Purkinje cell (primary cell): ENCODE results near the gene OR4D1. TPM values are rescaled to one million over a fixed set of nuclear protein-coding genes. Genes with fewer than 3 reads are reported as not detected.

Experiments
- polyA plus RNA-seq: library from polyadenylated mRNA; unstranded; fragments of >200 nt; fragmentation: Nextera tagmentation; gene quantifications from 2 replicates; pipeline ENCODE4 v1.2.1, GENCODE V29; 2014

Gene OR4D1
- 0.48 TPM in 1 of 2 replicates, not detected in the other for polyA plus RNA-seq

DNA sequence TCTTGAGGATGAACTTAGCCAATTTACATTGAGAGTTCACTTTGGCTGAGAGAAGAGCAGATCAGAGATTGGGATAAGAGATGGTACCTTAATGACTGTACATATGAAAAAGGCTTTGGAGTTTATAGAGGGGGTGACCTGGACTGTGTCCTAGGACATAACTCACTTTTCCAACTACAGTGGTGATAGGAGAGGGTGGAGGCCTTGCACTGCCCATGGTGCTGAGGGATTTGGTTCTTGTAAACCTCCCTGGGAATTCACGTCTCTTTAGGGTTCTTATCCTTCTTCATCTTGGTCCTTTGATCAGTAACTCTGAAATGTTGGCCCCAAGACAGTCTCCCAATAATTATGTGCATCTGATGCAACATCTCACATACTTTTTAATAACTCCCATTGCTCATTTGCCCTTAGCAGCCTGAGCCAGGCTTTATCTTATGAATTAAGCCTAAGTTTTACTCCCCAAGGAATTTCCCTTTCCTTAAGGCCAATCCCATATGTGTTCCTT lies at the start of gene OR4D1:
Gene OR4D1, plus strand, starts transcription at position 455 of the 505 bp plus-strand sequence. CDS start 6,770 bp downstream, outside the sequence.

GRCh38 chr17:58166682-58167081 lies 18.5 kb downstream of the OR4D1 start, which contains the start of gene OR4D2:
Gene OR4D2 (plus strand): TSS chr17:58166982. CDS start chr17:58169656, 2,674 bp downstream.

GRCh38 chr17:58192612-58193011 lies 44.4 kb downstream of the OR4D1 start, which contains the start of gene EPX:
Gene EPX (plus strand): TSS chr17:58192726. CDS start chr17:58192847, 121 bp downstream.

Other genes with a start within 250 kb of the OR4D1 start
- 0.24 and 0.58 TPM in 2 replicates for gene CUEDC1, start 193.0 kb upstream of the OR4D1 start, polyA plus RNA-seq
- gene VEZF1, start 160.1 kb upstream of the OR4D1 start, polyA plus RNA-seq: 5.4 and 7.8 TPM in 2 replicates
- 25.0 and 27.9 TPM in 2 replicates for gene SRSF1, start 141.1 kb upstream of the OR4D1 start, polyA plus RNA-seq
- 8.5 and 10.0 TPM in 2 replicates for gene DYNLL2, start 65.0 kb upstream of the OR4D1 start, polyA plus RNA-seq
- not detected in 2 replicates for gene OR4D2, start 18.6 kb downstream of the OR4D1 start, polyA plus RNA-seq
- gene EPX, start 44.3 kb downstream of the OR4D1 start, polyA plus RNA-seq: not detected in 2 replicates
- gene MKS1, start 70.9 kb downstream of the OR4D1 start, polyA plus RNA-seq: 4.1 and 7.9 TPM in 2 replicates
- gene LPO, start 90.2 kb downstream of the OR4D1 start, polyA plus RNA-seq: not detected in 2 replicates
- gene MPO, start 132.6 kb downstream of the OR4D1 start, polyA plus RNA-seq: 0.52 and 2.9 TPM in 2 replicates
- 6.9 and 13.2 TPM in 2 replicates for gene TSPOAP1, start 180.4 kb downstream of the OR4D1 start, polyA plus RNA-seq
- 34.1 and 47.8 TPM in 2 replicates for gene SUPT4H1, start 203.8 kb downstream of the OR4D1 start, polyA plus RNA-seq